Measurements from ENCODE around the gene CYP3A7.

GRCh38 chr7:99666013-99666395 is 69.0 kb downstream of the CYP3A7 start:
- TF ChIP-seq CBFB (CRISPR knock-in tag; IDR thresholded peaks at IDR 0.05) (no peak), POLR2A (IDR thresholded peaks at IDR 0.05; ENCODE audit: insufficient read depth in 1 of 2, low read depth in 2 of 2, low read length in 2 of 2) (no peak), MEIS1 (CRISPR knock-in tag; IDR thresholded peaks at IDR 0.05; ENCODE audit: borderline replicate concordance) (no peak)
